GM19351 (cell line): ENCODE data around the gene PDE6A.

Source experiments
- ATAC-seq: cut with Tn5 transposase; IDR thresholded peaks from one replicate; pipeline ENCODE4 v1.9.1; 2021; ENCODE audit warnings: mild to moderate bottlenecking, moderate library complexity; ENCODE audit not compliant: unreplicated experiment

The PDE6A gene

GRCh38 chr5:149930749-149931574, 13.6 kb downstream of the PDE6A start:
- no peak for ATAC-seq

GRCh38 chr5:149930043-149930748, 14.4 kb downstream of the PDE6A start:
- no peak for ATAC-seq

GRCh38 chr5:149924486-149924885, 20.1 kb downstream of the PDE6A start:
- no peak for ATAC-seq

GRCh38 chr5:149922950-149923349, 21.6 kb downstream of the PDE6A start:
- ATAC-seq, result no peak

- no peak for ATAC-seq
Observed at GRCh38 chr5:149921597-149921996, 23.0 kb downstream of the PDE6A start.

- ATAC-seq, result no peak
Observed at GRCh38 chr5:149917073-149917676, 27.4 kb downstream of the PDE6A start.

- no peak for ATAC-seq
Observed at GRCh38 chr5:149916334-149917072, 28.1 kb downstream of the PDE6A start.

DNA sequence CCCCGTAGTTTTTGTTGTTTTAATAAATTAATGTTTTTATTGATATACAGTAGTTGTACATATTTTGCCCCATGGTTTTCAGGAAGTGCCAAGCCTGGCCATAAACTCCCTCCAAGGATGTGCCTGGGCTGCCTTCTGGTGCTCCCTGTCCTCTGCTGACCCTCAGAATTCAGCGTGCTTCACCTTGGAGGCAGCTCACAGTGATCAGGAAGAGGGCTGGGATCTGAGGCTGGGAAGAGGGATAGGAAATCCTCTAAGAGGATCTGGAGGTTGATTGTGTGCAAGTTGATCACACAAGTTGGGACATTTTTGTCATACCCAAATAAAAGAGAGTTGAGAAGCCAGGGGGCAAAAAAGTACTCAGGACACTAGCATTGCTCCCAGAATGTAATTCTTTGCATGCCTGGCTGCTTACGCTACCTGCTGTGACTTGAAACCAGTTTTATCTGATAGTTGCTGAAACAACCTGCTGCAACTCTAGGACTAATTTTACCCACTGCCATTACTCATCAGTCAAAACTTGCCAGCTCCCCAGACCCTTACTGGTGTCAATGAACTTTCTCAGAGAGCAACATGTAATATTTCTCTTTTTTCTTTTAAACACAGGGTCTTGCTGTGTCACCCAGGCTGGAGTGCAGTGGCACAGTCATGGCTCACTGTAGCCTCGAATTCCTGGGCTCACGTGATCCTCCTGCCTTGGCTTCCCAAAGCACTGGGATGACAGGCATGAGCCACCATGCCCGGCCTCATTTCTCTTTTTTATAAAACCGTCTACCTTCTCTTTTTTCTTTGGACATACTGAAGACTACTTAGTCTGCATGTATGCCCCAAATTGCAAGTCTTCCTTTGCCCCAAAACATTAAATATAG, 29.0 kb downstream of the PDE6A start:
- ATAC-seq, result no peak

DNA sequence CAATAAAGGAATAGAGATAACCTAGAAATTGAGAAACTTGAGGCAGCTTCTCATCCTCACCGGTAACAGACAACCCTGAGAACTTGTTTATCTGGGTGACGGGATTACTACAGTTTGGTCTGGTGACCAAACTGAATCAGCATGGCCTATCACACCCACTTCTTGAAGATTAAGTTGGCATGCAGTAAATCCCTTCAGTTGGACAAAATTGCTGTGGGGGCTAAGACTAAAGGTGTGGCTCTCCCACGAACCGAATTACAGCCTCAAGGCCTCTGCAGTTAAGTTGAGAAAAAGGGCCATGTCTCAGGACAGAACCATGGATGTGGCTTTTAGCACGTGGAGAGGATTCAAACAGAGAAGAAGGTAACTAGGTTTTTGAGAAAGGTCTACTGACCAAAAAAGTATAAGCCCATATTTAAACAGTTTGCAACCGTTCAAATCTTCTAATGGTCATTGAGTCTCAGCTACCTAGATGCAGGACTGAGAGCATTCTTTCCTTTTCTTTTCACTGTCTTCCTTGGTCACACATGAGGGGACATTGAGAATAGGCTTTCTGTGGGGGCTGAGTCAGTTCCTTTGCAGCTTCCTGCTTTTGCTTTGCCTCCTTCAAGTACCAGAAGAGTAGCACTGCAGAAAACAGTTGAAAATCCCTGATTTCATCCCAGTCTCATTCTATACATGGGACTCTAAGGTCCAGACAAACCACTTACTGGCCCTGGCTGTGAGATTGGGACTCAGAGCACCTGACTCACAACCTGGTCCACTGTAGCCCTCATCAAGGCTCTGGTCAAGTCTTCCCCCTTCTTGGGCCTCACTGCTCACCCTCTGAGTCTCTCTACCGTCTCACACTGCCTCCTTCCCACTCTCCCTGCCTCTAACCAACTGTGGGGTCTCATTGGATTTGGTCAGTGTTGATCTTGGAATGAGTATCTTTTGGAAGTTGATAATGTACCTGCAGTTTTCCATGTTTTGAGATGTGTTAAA, 30.9 kb downstream of the PDE6A start:
- no peak for ATAC-seq

GRCh38 chr5:149912226-149912871, 32.2 kb downstream of the PDE6A start:
- no peak for ATAC-seq

DNA sequence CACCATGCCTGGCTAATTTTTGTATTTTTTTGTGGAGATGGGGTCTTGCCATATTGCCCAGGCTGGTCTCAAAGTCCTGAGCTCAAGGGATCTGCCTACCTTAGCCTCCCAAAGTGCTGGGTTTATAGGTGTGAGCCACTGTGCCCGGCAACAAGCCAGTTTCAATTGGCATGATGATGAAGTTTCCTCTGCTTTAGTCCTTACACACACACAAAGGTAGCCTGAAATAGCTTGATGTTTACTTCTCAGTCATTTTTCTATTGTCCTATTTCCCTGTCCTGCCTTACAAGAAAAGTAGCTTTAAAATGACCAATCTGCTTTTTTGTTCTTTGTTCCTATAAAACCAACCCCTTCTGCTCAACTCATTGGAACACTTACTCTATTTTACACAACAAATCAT, 33.6 kb downstream of the PDE6A start:
- ATAC-seq, result no peak

- no peak for ATAC-seq
Observed at GRCh38 chr5:149907828-149908227, 36.8 kb downstream of the PDE6A start.

- no peak for ATAC-seq
Observed at GRCh38 chr5:149904977-149905376, 39.6 kb downstream of the PDE6A start.

- ATAC-seq, result no peak
Observed at GRCh38 chr5:149904293-149904886, 40.2 kb downstream of the PDE6A start.

DNA sequence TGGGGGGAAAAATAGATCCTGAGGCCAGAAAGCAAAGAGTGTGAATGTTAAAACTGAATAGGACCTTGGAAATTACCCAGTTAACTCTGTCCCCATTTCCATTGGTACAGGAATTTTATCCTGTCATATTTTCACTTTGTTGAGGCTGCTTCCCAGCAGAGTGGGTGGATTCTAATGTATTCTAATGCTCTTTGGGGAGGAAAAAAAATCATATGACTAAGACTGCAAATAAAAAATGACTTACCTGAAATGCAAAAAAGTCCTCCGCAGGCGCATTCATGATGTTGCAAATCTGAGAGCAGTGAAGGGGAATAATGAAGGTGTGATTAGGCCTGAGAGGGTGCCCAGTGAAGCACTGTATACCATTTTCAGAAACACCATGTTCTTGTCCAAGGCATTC, 41.2 kb downstream of the PDE6A start:
- ATAC-seq, result no peak

DNA sequence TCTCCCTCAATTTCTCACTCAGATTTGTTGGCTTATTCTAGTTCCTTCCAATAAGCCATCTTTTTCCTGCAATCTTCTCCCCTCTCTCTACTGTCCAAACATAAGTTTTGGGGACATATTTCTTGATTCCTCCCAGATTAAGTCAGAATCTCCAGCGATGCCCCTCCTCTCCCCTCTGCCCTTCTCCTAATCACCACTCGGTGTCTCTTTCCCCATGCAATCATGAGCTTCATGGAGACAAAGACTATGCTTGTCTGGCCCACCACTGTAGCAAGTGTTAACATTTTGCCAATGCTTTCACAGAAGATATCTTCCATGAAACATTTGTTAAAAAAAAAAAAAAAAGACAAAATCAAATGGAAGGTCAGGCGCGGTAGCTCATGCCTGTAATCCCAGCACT, 42.4 kb downstream of the PDE6A start:
- ATAC-seq, result no peak

DNA sequence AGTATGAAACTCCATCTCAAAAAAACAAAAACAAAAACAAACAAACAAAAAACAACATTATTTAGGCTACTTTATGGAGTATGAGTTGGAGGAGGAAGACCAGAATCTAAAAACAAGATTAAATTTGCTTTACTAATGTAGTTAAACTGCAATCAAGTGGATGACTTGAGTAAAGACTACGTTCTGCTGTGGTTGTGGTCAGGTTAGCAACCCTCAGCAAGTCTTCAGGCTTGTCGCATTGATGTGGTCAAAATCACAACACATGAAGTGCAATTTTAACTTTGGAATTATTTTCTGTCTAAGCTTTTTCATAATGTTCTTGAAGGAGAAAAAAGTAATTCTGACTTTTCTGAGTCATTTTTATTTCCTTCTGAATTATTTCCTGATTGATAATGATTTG, 43.1 kb downstream of the PDE6A start:
- ATAC-seq, result no peak

DNA sequence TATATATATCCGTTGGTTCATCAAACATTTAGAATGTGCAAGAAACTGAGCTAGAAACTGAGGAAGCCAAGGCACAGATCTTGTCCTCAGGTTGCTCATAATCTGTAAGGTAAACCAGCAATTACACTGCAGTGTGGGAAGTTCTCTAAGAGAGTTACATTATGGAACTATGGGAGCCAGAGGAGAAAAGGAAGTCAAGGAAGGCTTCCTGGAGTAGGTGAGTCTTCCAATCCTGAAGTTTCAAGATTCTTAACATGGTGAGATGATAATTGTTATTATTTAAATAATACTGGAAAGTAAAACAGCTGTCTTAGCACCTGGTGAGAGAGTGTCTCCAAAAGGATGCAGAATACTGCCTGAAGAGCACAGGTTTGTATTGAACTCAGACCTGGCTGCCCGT, 44.2 kb downstream of the PDE6A start:
- no peak for ATAC-seq
